HG03095 (cell line): ENCODE data around the gene ANAPC5.

Source experiments
- ATAC-seq: cut with Tn5 transposase; IDR thresholded peaks from one replicate; pipeline ENCODE4 v1.9.1; 2021; ENCODE audit warnings: moderate library complexity; ENCODE audit not compliant: unreplicated experiment

The ANAPC5 gene

DNA sequence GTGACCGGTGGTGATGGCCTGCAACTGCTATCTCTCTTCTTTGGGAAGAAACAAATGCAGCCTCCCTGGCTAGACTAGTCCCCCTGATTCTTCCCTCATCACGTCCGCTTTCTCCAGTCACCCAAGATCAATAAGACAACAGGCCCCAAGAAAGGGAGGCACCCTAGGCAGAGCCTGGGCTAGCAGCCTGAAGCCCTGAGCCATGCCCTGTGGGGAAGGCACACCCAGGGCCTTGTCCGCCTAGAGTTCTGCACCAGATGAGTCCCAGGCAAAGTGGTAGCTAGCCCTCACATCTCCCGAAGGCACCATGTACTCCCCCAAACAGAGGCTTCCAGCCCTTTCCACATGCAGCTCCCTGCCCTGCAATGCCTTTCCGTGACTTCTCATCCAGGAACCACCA, 90.8 kb downstream of the ANAPC5 start:
- ATAC-seq: no peak

- ATAC-seq: no peak
Measured at GRCh38 chr12:121260091-121260490, 92.1 kb downstream of the ANAPC5 start.

- ATAC-seq: no peak
Measured at GRCh38 chr12:121259074-121259473, 93.1 kb downstream of the ANAPC5 start.
